ENCODE data around the gene ITGA1. TPM values are rescaled to one million over a fixed set of nuclear protein-coding genes. Genes with fewer than 3 reads are reported as not detected.

Gene ITGA1
- total and polyA plus RNA-seq, 2 of the 13 experiments (the other 11 are each of a cell fraction or from before 2014, with no cell fraction given), result 23.1 to 28.6 TPM

DNA sequence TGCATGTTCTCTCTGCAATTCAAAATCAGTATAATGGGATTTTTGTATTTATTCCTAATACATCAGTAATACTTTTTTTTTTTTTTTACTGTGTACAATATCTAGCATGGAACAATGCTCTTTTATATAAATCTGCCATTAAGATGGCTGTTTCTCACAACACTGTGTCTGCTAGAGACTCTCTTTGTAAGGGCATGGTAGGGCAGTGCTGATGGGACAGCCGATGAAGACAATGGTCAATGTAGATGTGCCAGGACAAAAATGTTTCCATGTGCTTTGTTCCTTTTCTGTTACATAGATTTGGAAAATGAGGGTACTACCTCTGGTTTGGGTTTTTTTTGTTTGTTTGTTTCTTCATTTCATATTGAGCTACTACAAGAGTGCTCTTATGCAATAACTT, 106.1 kb downstream of the ITGA1 start:
- peaks cover 2 to 7% of the 10 kb centered on the region in 2 experiments; a peak in 3 of 5 replicates for H3K36me3 ChIP-seq (replicated peaks in 1 of 2; ENCODE audit: control insufficient read depth in 1 of 2, insufficient read depth in 2 of 2, low read length in 2 of 2)
- in situ Hi-C loops (cut with HindIII; ENCODE audit: extremely low pct_ligation_motif_present, low pct_unique_long_range_greater_than_20kb), result no loop called here
- no peak overlapping the region for H3K9ac ChIP-seq (ENCODE audit: insufficient read depth, low read depth, low read length)
- POLR2A ChIA-PET, result no interaction called here
- intact Hi-C loops (cut with micrococcal nuclease; ENCODE audit: unreplicated experiment), result no loop called here
- no peak overlapping the region for H3K4me3 ChIP-seq (replicated peaks in 1 of 3; ENCODE audit: insufficient read depth in 1 of 3, low read depth in 2 of 3, low read length in 3 of 3)
- no TSS peak for BruUV-seq (replicated peaks)
- no peaks in the 10 kb centered on the region for H3K27me3 ChIP-seq (ENCODE audit: control insufficient read depth in 1 of 2, insufficient read depth in 2 of 2, low read length in 2 of 2)
- H3K9me3 ChIP-seq (ENCODE audit: low read length), result no peaks in the 10 kb centered on the region
- WGBS (ENCODE audit: low lambda C conversion rate), result 100% methylated on average over 1 of the region's 1 CpG
- no peak overlapping the region for H3K27ac ChIP-seq (ENCODE audit: extremely low read length, insufficient read depth, low read length)
- H3K79me2 ChIP-seq (ENCODE audit: insufficient read depth, low read length), result no peaks in the 10 kb centered on the region
- peaks cover 14% of the 10 kb centered on the region for H3K4me1 ChIP-seq (ENCODE audit: insufficient read depth, low read length)
- no peak overlapping the region for H2AFZ ChIP-seq (ENCODE audit: low read length)
- DNase-seq (ENCODE audit: low spot score), result no peak
- FAIRE-seq, result no peak
- TF ChIP-seq ZNF235 (CRISPR knock-in tag; IDR thresholded peaks at IDR 0.05; ENCODE audit: borderline replicate concordance) (no peak), TBX3 (IDR thresholded peaks at IDR 0.05; ENCODE audit: borderline replicate concordance) (no peak), IRX3 (CRISPR knock-in tag; IDR thresholded peaks at IDR 0.05; ENCODE audit: borderline replicate concordance, low read depth) (no peak), NFE2L1 (CRISPR knock-in tag; IDR thresholded peaks at IDR 0.05; ENCODE audit: borderline replicate concordance) (no peak), HCFC1 (IDR thresholded peaks at IDR 0.05; ENCODE audit: low read depth, low read length) (no peak), ZNF20 (CRISPR knock-in tag; IDR thresholded peaks at IDR 0.05) (no peak), SETDB1 (CRISPR knock-in tag; IDR thresholded peaks at IDR 0.05; ENCODE audit: borderline replicate concordance) (no peak), TBL1XR1 (IDR thresholded peaks at IDR 0.05; ENCODE audit: borderline replicate concordance, low read length, partially characterized antibody) (no peak), ESRRA (CRISPR knock-in tag; IDR thresholded peaks at IDR 0.05; ENCODE audit: low read depth) (no peak)
- TF ChIP-seq, protein P1, sequence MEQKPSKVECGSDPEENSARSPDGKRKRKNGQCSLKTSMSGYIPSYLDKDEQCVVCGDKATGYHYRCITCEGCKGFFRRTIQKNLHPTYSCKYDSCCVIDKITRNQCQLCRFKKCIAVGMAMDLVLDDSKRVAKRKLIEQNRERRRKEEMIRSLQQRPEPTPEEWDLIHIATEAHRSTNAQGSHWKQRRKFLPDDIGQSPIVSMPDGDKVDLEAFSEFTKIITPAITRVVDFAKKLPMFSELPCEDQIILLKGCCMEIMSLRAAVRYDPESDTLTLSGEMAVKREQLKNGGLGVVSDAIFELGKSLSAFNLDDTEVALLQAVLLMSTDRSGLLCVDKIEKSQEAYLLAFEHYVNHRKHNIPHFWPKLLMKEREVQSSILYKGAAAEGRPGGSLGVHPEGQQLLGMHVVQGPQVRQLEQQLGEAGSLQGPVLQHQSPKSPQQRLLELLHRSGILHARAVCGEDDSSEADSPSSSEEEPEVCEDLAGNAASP (CRISPR knock-in tag; IDR thresholded peaks at IDR 0.05; ENCODE audit: borderline replicate concordance), result no peak
- TF ChIP-seq, protein P2, sequence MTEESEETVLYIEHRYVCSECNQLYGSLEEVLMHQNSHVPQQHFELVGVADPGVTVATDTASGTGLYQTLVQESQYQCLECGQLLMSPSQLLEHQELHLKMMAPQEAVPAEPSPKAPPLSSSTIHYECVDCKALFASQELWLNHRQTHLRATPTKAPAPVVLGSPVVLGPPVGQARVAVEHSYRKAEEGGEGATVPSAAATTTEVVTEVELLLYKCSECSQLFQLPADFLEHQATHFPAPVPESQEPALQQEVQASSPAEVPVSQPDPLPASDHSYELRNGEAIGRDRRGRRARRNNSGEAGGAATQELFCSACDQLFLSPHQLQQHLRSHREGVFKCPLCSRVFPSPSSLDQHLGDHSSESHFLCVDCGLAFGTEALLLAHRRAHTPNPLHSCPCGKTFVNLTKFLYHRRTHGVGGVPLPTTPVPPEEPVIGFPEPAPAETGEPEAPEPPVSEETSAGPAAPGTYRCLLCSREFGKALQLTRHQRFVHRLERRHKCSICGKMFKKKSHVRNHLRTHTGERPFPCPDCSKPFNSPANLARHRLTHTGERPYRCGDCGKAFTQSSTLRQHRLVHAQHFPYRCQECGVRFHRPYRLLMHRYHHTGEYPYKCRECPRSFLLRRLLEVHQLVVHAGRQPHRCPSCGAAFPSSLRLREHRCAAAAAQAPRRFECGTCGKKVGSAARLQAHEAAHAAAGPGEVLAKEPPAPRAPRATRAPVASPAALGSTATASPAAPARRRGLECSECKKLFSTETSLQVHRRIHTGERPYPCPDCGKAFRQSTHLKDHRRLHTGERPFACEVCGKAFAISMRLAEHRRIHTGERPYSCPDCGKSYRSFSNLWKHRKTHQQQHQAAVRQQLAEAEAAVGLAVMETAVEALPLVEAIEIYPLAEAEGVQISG (CRISPR knock-in tag; IDR thresholded peaks at IDR 0.05), result no peak
- TF ChIP-seq, protein P3, sequence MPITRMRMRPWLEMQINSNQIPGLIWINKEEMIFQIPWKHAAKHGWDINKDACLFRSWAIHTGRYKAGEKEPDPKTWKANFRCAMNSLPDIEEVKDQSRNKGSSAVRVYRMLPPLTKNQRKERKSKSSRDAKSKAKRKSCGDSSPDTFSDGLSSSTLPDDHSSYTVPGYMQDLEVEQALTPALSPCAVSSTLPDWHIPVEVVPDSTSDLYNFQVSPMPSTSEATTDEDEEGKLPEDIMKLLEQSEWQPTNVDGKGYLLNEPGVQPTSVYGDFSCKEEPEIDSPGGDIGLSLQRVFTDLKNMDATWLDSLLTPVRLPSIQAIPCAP (CRISPR knock-in tag; IDR thresholded peaks at IDR 0.05; ENCODE audit: low read depth), result no peak
- CTCF ChIA-PET (ENCODE audit: low intra/inter-chr PET ratio, low total read pairs), result no interaction called here
- no peak for ATAC-seq
- H3K4me2 ChIP-seq (ENCODE audit: low read depth, low read length), result no peak overlapping the region
- H4K20me1 ChIP-seq (ENCODE audit: insufficient read depth, low read length), result no peaks in the 10 kb centered on the region

Measured in HepG2 (cell line).